Hypothalamus (tissue), 51 donors: ENCODE data around the gene ACSS2.

Experiments used
- DNase-seq, 51 donors: peaks; one replicate each; lab custom pipeline; 2025; lab: John Stamatoyannopoulos, UW

ACSS2 gene, protein sequence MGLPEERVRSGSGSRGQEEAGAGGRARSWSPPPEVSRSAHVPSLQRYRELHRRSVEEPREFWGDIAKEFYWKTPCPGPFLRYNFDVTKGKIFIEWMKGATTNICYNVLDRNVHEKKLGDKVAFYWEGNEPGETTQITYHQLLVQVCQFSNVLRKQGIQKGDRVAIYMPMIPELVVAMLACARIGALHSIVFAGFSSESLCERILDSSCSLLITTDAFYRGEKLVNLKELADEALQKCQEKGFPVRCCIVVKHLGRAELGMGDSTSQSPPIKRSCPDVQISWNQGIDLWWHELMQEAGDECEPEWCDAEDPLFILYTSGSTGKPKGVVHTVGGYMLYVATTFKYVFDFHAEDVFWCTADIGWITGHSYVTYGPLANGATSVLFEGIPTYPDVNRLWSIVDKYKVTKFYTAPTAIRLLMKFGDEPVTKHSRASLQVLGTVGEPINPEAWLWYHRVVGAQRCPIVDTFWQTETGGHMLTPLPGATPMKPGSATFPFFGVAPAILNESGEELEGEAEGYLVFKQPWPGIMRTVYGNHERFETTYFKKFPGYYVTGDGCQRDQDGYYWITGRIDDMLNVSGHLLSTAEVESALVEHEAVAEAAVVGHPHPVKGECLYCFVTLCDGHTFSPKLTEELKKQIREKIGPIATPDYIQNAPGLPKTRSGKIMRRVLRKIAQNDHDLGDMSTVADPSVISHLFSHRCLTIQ

DNA sequence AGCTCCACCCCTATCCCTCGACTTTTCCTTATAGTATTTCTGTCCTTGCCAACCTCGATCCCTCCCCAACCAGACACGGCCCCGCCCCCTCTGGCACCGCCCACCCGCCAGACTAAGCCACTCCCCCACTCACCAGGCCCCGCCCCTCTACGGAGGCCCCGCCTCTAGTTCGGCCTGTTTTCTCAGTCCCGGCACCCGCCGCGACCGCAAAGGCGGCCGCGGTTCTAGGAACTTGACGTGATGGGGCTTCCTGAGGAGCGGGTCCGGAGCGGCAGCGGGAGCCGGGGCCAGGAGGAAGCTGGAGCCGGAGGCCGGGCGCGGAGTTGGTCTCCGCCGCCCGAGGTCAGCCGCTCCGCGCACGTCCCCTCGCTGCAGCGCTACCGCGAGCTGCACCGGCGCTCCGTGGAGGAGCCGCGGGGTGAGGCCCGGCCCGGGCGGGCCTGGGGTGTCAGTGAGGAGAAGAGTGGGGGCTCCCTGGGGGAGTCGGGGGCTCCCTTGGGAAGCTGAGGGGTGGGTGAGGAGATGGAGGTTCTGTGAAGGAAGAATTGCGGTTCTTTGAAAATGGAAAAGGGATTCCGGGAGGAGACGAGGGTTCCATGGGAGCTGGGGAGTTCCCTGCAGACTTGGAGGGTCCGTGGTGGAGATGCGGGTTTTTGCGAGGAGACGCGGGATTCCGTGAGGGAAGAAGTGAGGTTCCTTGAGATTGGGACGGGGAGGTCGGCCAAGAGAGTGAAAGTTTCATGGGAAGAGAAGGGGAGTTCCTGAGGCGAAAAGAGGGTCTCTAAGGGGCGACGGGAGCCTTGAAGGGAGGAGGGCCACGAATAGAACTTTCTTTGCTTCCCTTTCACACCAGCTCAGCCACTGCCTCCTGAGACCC lies at the start of gene ACSS2:
Gene ACSS2, plus strand, starts transcription at position 207 of the 877 bp plus-strand sequence. Its CDS starts 34 bp downstream, at position 241.
- DNase-seq: peak in 48 of 51 donors; percentile 74 to 100 (median 96)

DNA sequence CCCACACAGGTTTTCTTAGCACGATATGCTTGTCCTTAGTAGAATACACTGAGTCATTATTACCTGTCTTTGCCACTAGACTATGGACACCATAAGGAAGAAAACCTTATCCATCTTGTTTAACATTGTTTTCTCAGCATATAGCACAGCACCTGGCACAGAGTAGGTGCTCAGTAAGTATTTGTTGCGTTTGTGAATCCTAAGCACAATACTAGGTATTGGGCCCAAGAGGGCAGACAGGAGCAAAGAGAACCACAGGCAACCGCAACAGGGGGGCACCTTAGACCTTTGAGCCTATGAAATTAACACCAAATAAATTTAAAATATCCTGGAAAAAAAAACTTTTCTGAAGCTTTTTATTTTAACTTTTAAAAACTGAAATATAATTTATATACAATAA lies 47.2 kb upstream of the ACSS2 start:
- DNase-seq: no peak

DNA sequence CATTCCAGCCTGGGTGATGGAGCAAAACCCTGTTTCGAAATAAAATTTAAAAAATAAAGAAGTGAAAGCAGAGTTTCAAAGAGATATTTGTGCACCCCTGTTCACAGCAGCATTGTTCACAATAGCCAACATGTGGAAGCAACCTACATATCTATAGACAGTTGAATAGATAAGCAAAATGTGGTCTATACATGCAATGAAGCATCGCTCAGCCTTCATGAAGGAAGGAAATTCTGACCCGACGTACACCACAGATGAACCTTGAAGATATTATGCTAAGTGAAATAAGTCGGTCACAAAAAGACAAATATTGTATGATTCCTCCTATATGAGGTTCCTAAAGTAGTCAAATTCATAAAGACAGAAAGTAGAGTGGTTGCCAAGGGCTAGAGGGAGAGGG lies 44.5 kb upstream of the ACSS2 start:
- DNase-seq: no peak

GRCh38 chr20:34834459-34834893 lies 41.9 kb upstream of the ACSS2 start:
- DNase-seq: peak in 2 of 51 donors; percentile 1 to 2

DNA sequence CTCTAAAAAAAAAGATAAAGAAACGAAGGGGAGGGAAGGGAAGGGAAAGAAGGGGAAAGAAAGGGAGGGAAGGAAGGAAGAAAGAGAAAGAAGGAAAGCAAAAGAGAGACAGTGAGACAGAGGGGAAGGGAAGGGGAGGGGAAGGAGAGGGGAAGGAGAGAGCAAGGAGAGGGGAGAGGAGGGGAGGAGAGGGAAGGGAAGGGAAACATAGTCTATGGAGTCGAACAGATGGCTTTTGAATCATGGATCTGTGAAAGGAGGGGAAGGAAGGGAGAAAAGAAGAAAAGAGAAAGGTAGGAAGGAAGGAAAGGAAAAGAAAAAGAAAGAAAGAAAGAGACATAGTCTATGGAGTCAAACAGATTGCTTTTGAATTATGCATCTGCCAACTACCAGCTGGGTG lies 34.3 kb upstream of the ACSS2 start:
- no peak for DNase-seq

GRCh38 chr20:34843421-34843820 lies 33.0 kb upstream of the ACSS2 start:
- no peak for DNase-seq

- no peak for DNase-seq
Measured at GRCh38 chr20:34848597-34848996, 27.8 kb upstream of the ACSS2 start.

DNA sequence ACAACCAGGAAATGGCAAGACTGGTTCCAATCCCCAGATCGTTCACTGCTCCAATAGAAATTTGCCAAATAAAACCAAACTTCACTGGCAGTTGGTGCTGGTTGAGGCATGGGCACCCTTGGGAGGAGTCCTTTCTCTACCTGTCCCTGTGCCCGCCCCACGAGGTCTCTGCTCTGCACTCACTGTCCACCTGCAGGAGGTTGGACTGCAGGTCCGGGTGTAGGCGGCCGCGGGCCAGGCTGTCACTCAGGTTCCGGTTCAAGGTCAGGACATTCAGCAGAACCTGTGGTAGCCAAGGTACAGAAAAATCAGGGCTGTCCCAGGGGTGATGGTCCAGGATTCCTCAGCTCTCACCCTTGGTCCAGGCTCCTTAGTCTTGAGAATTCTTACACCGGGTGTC lies 26.6 kb upstream of the ACSS2 start:
- no peak for DNase-seq

GRCh38 chr20:34850969-34851368 lies 25.4 kb upstream of the ACSS2 start:
- DNase-seq: no peak

DNA sequence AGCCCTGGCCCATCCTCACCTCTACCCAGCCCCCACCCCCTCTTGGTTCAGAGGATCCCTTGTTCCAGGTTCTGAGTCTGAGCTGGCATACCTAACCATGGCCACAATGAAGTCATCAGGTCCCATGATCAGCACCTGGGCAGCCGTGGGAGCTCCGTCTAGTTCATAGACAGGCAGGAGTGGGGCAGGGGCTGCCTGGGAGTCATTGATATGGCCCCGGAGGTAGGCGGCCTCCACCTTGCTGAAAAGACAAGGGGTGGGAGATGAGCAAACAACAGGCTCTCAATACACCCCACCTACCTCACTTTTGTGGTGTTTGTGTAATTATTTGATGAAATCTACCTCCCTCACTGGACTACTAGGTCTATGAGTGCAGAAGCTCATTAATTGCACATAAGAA lies 24.1 kb upstream of the ACSS2 start:
- no peak for DNase-seq

DNA sequence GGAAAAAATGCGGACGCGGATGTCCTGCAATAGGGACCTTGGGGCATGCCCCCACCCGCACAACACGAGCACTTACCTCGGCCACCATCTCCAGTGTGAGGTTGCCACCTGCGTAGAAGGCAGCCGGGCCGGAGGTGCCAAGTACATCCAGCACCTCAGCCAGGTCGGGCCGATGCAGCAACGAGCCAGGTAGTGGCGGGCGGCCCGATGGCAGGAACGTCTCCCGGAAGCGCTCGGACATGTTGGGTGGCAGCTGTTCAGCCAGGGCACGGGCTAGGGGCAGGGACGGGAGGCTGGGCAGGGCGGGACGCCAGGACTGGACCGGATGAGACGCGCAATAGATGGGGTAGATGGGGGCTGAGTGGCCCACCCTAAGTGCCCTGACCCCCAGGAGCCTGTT lies 17.0 kb upstream of the ACSS2 start:
- DNase-seq: no peak

DNA sequence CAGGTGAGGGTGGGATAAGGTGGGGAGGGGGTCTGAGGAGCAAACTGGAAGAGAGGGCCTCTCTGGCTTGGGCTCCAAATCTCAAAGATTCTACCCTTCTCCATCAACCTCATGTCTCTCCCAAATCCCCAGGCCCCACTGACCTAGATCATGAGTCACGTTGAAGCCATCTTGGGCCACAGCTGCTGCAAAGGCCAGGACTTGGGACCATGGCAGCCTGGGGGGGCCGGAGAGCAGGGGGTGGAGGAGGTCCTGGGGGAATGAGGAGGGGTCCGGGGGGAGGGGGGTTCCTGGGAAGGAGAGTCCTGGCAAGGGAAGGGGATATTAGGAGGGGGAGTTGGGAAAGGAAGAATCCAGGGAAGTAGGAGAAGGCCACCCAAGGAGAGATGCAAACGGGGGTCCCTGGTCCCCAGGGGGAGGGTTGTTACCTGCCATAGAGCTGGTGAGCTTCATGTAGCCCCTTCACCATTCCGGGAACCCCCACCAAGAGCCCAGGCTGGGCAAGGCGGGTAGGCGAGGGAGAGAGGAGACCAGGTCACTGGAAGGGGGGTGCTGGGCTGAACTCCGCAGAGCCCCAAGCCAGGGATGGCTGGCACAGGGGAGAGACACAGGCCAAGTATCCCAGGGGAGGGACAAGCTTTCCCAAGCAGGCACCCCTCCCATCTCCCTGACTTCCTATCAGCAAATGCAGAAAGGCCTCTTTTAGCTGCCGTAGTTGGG lies 16.4 kb upstream of the ACSS2 start:
- DNase-seq: no peak

- peak in 1 of 51 donors; percentile 4 for DNase-seq
Measured at GRCh38 chr20:34861386-34862084, 14.9 kb upstream of the ACSS2 start.

GRCh38 chr20:34862724-34863123 lies 13.7 kb upstream of the ACSS2 start:
- DNase-seq: no peak

DNA sequence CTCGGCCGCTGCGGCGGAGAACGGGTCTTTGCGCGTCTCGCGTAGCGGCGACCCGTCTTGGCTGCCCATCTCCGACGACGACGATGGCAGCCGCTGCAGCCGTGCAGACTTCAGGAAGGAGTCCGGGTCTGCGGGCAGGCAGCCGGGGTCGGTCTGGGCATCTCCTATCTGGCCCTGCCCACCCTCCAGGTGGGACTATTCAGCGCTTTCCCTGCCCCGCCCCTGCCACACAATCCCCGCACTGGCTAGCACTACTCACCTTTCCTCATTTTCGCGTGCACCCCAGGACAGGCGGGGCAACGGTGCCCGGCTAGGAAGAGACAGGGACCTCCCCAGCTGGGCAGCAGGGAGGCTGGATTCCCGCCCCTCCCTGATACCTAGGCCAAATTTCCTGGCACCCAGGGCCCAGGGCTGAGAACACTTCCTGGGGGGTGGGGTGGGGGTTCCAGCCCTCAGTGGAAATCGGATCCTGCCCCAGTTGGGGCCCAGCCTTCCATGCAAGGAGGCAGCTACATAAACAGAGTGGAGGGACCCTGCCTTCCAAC lies 12.9 kb upstream of the ACSS2 start:
- no peak for DNase-seq

DNA sequence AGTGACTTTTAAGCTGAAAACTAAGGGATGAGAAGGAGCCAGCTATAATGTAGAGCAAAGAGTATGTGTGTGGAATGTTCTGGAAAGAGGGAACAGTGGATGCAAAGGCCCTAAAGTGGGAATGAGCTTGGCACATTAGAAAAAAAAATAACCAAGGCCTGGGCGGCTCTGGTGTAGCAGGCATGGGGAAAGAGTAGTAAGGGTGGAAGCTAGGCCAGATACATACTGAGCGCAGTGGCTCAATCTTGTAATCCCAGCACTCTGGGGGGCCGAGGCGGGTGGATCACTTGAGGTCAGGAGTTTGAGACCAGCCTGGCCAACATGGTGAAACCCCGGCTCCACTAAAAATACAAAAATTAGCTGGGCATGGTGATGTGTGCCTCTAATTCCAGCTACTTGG lies 12.2 kb upstream of the ACSS2 start:
- no peak for DNase-seq

DNA sequence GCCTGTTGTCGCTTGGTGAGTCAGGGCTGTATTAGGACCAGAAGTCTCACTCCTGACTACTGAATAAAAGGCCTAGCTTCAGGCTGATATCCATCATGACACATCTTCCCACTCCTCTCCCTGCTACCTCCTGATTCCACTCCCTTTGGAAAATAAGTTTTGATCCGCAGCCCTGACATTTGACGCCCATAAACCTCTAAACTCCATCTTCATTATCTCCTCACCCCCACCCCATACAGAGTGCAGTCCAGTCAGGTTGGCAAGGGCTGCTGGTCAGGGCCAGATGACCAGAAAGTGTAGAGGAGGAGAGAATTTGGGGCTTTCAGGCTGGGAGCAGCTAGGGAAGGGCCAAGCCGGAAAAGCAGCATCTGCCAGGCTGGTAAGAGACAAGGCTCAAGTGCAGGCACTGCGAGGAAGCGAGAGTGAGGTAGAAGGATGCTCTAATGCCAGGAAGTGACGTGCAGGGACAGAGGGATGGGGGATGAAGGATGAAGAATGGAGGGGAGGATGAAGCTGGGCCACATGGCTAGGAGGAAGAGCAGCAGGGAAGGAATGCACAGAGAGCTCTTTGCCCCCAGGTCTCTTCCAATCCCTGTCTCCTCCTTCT lies 5.0 kb upstream of the ACSS2 start:
- peak in 17 of 51 donors; percentile 3 to 46 (median 18) for DNase-seq

DNA sequence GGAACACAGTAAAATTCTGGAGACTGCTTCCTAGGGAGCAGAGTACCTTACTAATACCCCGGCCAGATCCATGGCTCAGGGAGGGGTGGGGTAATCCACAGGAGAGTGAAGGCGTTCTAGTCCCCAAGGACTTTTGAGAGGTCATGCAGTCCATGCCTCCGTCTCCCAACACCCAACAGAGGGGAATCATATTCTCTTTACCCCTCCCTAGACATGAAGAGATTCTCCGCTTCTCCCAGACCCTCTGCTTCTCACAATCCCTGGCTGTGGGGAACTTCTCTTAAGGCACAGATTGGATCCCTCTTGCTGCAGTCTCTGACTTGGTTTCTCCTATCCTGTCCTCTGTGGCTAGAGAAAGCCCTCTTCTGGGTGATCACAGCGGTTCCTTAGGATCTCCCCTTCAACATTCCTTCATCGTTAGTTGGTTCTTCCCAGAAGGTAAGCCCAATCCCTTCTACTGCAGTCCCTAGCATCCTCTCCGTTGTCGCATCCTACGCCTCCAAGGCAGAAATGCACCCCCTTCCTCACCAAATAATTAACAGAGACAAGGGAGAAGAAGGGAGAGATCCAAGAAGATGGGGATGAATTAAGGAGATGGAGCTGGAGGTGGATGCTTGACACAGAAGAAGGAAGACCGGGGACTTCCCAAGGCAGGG lies 4.3 kb upstream of the ACSS2 start:
- DNase-seq: peak in 3 of 51 donors; percentile 31 to 59 (median 32)
